GM21381 (cell line): ENCODE measurements around the gene MYOD1.

ENCODE experiments used
- ATAC-seq: cut with Tn5 transposase; IDR thresholded peaks from one replicate; pipeline ENCODE4 v1.9.1; 2021; ENCODE audit warnings: mild to moderate bottlenecking, moderate library complexity; ENCODE audit not compliant: unreplicated experiment

MYOD1 gene

DNA sequence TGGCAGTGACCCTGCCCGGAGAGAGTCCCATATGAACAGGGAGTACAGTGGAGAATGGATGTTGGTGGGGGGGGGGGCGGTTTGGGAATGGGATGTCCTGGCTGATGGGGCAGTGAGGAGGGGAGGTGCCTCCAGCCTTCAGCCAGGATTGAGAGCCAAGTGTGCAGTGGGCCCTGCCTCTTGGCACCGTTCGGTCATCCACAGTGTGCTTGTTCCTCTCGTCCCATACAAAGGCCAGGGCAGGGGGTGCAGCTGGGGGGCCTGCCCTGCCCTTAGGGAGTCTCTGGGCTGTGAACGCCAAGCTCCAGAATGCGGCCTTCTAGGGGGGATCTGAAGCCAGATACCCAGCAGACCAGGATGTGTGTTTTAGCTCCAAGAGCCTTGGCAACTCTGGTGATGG lies 49.2 kb downstream of the MYOD1 start:
- no peak for ATAC-seq

DNA sequence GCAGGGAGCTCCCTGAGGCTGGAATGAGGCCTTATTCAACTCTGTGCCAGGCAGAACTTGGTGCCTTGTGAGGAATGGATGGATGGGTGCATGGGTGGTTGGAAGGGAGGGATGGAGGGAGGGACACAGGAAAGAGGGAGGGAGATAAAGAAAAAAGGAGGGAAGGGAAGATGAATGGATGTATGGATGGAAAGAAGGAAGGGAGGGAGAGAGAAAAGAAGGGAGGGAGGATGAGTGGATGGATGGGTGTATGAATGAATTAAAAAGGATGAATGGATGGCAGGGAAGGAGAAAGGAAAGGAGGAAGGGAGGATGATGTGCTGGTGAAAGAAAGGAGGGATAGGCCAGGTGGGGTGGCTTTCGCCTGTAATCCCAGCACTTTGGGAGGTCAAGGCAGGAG lies 49.8 kb downstream of the MYOD1 start:
- no peak for ATAC-seq

DNA sequence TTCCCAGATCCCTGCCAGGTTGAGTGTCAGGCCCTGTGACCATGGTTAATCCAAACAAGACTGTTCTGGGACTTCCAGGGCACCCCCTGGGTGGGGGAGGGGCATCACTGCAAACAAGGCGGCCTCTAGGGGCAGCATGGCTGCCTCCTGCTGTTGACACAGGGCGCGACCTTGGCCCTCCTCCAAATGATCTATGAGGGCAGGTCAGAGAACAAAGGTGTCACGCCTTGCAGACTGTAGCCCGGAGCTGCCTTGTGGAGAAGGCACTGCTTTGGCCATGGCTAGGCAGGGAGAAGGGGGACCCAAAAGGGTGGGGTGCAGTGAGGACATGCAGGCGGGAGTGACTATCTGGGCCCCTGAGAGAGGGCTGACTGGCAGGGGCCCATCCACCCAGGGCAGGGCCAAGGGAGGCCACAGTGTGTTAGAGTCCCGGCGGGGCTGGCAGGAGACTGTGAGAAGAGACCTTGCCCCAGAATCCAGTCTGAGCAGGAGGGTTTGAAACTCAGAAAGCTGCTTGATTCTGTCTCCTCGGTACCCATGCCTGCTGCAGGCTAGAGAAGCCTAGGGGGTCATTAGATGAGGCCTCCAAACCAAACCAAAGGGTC lies 50.8 kb downstream of the MYOD1 start:
- no peak for ATAC-seq

DNA sequence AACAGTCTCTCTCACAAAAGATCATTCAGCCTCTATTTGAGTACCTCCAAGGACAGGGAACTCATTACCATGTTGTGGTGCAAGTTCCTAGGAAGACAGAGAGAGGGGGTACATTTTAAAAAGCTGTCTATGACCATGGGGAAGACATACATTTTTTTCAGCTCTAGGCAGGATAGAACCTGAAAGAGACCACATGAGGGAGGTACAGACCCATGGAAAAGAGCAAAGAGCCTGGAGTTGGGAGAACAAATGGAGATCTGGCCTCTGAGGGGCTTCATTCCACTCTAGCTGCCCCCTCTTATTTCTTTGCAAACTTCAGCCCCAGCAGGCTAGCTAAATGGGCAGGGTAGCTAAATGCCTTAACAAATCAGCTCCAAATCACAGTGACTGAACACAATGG lies 51.5 kb downstream of the MYOD1 start:
- no peak for ATAC-seq

DNA sequence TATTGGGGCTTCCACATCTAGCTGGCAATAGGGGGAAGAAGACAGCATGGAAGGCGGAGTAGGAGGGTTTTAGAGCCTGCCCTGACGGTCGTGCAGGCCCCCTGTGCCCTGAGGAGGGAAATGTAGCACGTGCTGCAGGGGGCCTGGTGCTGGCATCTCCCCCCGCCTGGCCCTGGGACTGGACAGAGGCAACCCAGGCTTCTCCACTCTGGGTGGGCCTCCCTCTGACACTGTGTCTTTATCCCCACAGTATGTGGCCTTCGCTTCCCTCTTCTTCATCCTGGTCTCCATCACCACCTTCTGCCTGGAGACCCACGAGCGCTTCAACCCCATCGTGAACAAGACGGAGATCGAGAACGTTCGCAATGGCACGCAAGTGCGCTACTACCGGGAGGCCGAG lies 52.0 kb downstream of the MYOD1 start:
- no peak for ATAC-seq
